K562 (cell line): ENCODE results near the gene ALDOC. TPM values are rescaled to one million over a fixed set of nuclear protein-coding genes. Genes with fewer than 3 reads are reported as not detected.

Experiments used
- BCL6 ChIP-seq: fragments of 250-450 bp; sonication (Bioruptor Pico); IDR thresholded peaks from 2 replicates; pipeline ENCODE4 v1.4.0; 2020
- CBFB ChIP-seq: sonication (generic); formaldehyde crosslinking; IDR thresholded peaks from 2 replicates; pipeline ENCODE4 v1.4.0; 2020; ENCODE audit warnings: mild to moderate bottlenecking, missing genetic modification reagents
- CBX1 ChIP-seq: sonication (generic); IDR thresholded peaks from 2 replicates; pipeline ENCODE4 v1.6.1; 2016; ENCODE audit warnings: antibody characterized with exemption, low read depth, mild to moderate bottlenecking
- ETV6 ChIP-seq, 3 experiments: fragments of 150-350 bp in 1 of 3; sonication (generic) in 1 of 3; formaldehyde crosslinking in 1 of 3; IDR thresholded peaks; 2 replicates each; pipeline versions ENCODE4 v1.6.1 to v1.8.0; 2014 to 2022; ENCODE audit warnings: borderline replicate concordance in 2 of 3, low read depth in 2 of 3, antibody characterized with exemption in 1 of 3, low read length in 1 of 3, mild to moderate bottlenecking in 1 of 3, missing genetic modification reagents in 1 of 3
- HCFC1 ChIP-seq: IDR thresholded peaks from 2 replicates; pipeline ENCODE4 v1.6.1; 2012; ENCODE audit warnings: low read depth, low read length, improper control_type of control experiment
- HEY1 ChIP-seq: fragments of 250-450 bp; sonication (Bioruptor Pico); IDR thresholded peaks from 2 replicates; pipeline ENCODE4 v1.5.0; 2020; ENCODE audit warnings: mild to moderate bottlenecking, moderate library complexity, borderline replicate concordance
- HSF4 ChIP-seq: fragments of 250-450 bp; sonication (Bioruptor Pico); IDR thresholded peaks from 2 replicates; pipeline ENCODE4 v2.1.2; 2022; ENCODE audit warnings: mild to moderate bottlenecking, moderate library complexity, borderline replicate concordance
- KDM5B ChIP-seq: fragments of 200-600 bp; sonication (generic); IDR thresholded peaks from 2 replicates; pipeline ENCODE4 v1.6.1; 2012; ENCODE audit warnings: low read depth, mild to moderate bottlenecking, moderate library complexity, low read length, control low read depth, inconsistent platforms; ENCODE audit not compliant: insufficient replicate concordance
- POLR2H ChIP-seq: IDR thresholded peaks from 2 replicates; pipeline ENCODE4 v1.6.1; 2016; ENCODE audit warnings: missing genetic modification characterization, low read depth, mild to moderate bottlenecking, control low read depth, missing compliant biosample characterization, moderate library complexity
- RBM14 ChIP-seq: fragments of 200-400 bp; formaldehyde crosslinking; IDR thresholded peaks from 2 replicates; pipeline ENCODE4 v1.6.1; 2018; ENCODE audit warnings: low read depth, mild to moderate bottlenecking, low read length, moderate library complexity, borderline replicate concordance; ENCODE audit not compliant: insufficient read depth
- TAL1 ChIP-seq: fragments of 450-650 bp; IDR thresholded peaks from 2 replicates; pipeline ENCODE4 v1.6.1; 2016; ENCODE audit warnings: mild to moderate bottlenecking
- ZBTB17 ChIP-seq: fragments of 450-650 bp; formaldehyde crosslinking; IDR thresholded peaks from 2 replicates; pipeline ENCODE4 v1.4.0; 2020; ENCODE audit warnings: mild to moderate bottlenecking
- ZFX ChIP-seq: sonication (generic); formaldehyde crosslinking; IDR thresholded peaks from 2 replicates; pipeline ENCODE4 v1.8.0; 2022; ENCODE audit warnings: mild to moderate bottlenecking, missing genetic modification reagents, moderate library complexity
- ZNF224 ChIP-seq: sonication (generic); formaldehyde crosslinking; IDR thresholded peaks from 2 replicates; pipeline ENCODE4 v1.8.0; 2022; ENCODE audit warnings: mild to moderate bottlenecking, missing genetic modification reagents
- ZNF274 ChIP-seq: IDR thresholded peaks from 2 replicates; pipeline ENCODE4 v1.6.1; 2011; ENCODE audit warnings: low read depth, mild to moderate bottlenecking, low read length, moderate library complexity, borderline replicate concordance
- ZNF347 ChIP-seq: fragments of 450-650 bp; formaldehyde crosslinking; IDR thresholded peaks from 2 replicates; pipeline ENCODE4 v1.4.0; 2020; ENCODE audit warnings: low read depth, mild to moderate bottlenecking, moderate library complexity
- ZNF717 ChIP-seq: fragments of 250-450 bp; sonication (Bioruptor Pico); IDR thresholded peaks from 2 replicates; pipeline ENCODE4 v1.5.0; 2021
- ZNF778 ChIP-seq: fragments of 450-650 bp; formaldehyde crosslinking; IDR thresholded peaks from 2 replicates; pipeline ENCODE4 v1.4.0; 2020; ENCODE audit warnings: mild to moderate bottlenecking, moderate library complexity
- polyA plus RNA-seq, 8 experiments: library from polyadenylated mRNA; depleted of rRNA in 4 of 8; stranded (reverse) in 5 of 8; unstranded in 3 of 8; fragments of >200 nt; fragmentation: Nextera tagmentation in 2 of 8; fragmentation: Illumina TruSeq in 1 of 8; extraction: Ambion mirVana in 2 of 8; extraction: Trizol in 1 of 8; gene quantifications; 2 replicates each; pipeline versions ENCODE4 v1.2.1 to v1.2.3, GENCODE V29; 2011 to 2014; ENCODE audit warnings: inconsistent platforms in 1 of 8, missing spikeins in 1 of 8
- total RNA-seq, 7 experiments: library from RNA; depleted of rRNA in 6 of 7; stranded (reverse); fragments of >200 nt in 6 of 7; fragmentation: Illumina TruSeq in 2 of 7; extraction: Trizol in 2 of 7; gene quantifications; 2 replicates each; pipeline versions ENCODE4 v1.2.1 to v1.2.3, GENCODE V29; 2011 to 2021; ENCODE audit warnings: low replicate concordance in 1 of 7
- TF ChIP-seq, protein P1 (sequence below): sonication (generic); formaldehyde crosslinking; IDR thresholded peaks from 2 replicates; pipeline ENCODE4 v1.8.1; 2023; ENCODE audit warnings: mild to moderate bottlenecking, missing genetic modification reagents
- TF ChIP-seq, protein P2 (sequence below): sonication (generic); formaldehyde crosslinking; IDR thresholded peaks from 2 replicates; pipeline ENCODE4 v1.8.1; 2022; ENCODE audit warnings: missing genetic modification reagents
- TF ChIP-seq, protein P3 (sequence below): fragments of 250-450 bp; sonication (Bioruptor Pico); IDR thresholded peaks from 2 replicates; pipeline ENCODE4 v1.8.0; 2022; ENCODE audit warnings: moderate library complexity, mild to moderate bottlenecking, inconsistent platforms
- TF ChIP-seq, protein P4 (sequence below): IDR thresholded peaks from 3 replicates; pipeline ENCODE4 v1.6.1; 2011; ENCODE audit warnings: borderline replicate concordance, mild to moderate bottlenecking; ENCODE audit not compliant: insufficient read length, insufficient read depth

ALDOC gene
- total and polyA plus RNA-seq, 9 of the 15 experiments (the other 6 are each of a cell fraction or from before 2014, with no cell fraction given), result 43.2 to 263 (median 99.2) TPM

DNA sequence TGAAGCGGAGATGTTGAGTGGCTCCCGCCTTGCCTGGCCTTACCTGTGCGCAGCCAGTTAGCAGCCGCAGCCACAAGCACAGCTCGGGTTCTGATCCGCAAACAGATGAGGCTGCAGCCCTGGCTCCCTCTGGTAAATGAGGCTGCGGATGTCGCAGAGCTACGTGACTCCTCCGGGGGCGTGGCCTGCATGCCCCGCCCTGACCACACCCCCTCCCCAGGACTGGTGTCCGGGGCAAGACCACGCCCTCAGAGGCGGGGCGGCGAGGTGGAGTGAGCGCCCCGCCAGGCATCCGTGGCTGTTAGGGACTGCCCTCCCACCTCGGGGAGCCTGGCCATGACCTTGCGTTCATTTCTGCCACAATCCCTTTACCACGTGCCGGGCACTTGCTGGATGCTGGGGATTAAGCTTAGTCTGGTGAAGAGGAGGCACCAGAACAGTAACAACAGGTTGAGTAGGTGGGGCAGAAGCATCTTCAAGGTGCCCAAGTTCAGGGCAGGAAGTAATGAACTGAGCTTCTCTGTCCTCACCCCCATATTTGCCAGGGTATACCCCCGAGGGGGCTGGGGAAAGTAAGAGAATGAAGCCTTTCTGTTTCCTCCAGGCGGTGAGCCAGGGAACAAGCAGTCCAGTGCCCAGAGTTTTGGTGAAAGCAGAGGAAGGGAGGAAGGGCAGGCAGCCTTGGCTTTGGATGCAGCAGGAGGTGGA, at the start of gene ALDOC (continued):
- TF ChIP-seq, protein P1, sequence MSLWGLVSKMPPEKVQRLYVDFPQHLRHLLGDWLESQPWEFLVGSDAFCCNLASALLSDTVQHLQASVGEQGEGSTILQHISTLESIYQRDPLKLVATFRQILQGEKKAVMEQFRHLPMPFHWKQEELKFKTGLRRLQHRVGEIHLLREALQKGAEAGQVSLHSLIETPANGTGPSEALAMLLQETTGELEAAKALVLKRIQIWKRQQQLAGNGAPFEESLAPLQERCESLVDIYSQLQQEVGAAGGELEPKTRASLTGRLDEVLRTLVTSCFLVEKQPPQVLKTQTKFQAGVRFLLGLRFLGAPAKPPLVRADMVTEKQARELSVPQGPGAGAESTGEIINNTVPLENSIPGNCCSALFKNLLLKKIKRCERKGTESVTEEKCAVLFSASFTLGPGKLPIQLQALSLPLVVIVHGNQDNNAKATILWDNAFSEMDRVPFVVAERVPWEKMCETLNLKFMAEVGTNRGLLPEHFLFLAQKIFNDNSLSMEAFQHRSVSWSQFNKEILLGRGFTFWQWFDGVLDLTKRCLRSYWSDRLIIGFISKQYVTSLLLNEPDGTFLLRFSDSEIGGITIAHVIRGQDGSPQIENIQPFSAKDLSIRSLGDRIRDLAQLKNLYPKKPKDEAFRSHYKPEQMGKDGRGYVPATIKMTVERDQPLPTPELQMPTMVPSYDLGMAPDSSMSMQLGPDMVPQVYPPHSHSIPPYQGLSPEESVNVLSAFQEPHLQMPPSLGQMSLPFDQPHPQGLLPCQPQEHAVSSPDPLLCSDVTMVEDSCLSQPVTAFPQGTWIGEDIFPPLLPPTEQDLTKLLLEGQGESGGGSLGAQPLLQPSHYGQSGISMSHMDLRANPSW (CRISPR knock-in tag), result no peak
- TF ChIP-seq ZNF274, result no peak
- no peak for TF ChIP-seq ETV6 (IDR thresholded peaks at IDR 0.05; ENCODE audit: borderline replicate concordance in 1 of 2, low read depth in 2 of 2, low read length in 1 of 2)
- no peak for TF ChIP-seq ETV6 (CRISPR knock-in tag; IDR thresholded peaks at IDR 0.05; ENCODE audit: borderline replicate concordance)
- no peak for TF ChIP-seq BCL6 (CRISPR knock-in tag)
- no peak for TF ChIP-seq ZNF717 (CRISPR knock-in tag)
- TF ChIP-seq, protein P2, sequence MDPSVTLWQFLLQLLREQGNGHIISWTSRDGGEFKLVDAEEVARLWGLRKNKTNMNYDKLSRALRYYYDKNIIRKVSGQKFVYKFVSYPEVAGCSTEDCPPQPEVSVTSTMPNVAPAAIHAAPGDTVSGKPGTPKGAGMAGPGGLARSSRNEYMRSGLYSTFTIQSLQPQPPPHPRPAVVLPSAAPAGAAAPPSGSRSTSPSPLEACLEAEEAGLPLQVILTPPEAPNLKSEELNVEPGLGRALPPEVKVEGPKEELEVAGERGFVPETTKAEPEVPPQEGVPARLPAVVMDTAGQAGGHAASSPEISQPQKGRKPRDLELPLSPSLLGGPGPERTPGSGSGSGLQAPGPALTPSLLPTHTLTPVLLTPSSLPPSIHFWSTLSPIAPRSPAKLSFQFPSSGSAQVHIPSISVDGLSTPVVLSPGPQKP (CRISPR knock-in tag), result no peak
- no peak for TF ChIP-seq ZNF778 (CRISPR knock-in tag)
- no peak for TF ChIP-seq CBFB
- TF ChIP-seq, protein P3, sequence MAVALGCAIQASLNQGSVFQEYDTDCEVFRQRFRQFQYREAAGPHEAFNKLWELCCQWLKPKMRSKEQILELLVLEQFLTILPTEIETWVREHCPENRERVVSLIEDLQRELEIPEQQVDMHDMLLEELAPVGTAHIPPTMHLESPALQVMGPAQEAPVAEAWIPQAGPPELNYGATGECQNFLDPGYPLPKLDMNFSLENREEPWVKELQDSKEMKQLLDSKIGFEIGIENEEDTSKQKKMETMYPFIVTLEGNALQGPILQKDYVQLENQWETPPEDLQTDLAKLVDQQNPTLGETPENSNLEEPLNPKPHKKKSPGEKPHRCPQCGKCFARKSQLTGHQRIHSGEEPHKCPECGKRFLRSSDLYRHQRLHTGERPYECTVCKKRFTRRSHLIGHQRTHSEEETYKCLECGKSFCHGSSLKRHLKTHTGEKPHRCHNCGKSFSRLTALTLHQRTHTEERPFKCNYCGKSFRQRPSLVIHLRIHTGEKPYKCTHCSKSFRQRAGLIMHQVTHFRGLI (CRISPR knock-in tag), result no peak
- TF ChIP-seq RBM14, result no peak
- TF ChIP-seq HCFC1, result no peak
- TF ChIP-seq CBX1, result no peak
- peak; percentile 19; the same call in 1 of the 2 replicates for TF ChIP-seq HSF4 (CRISPR knock-in tag)
- peak; percentile 90 for TF ChIP-seq KDM5B
- peak; percentile 33; the same call in 1 of the 2 replicates for TF ChIP-seq ZBTB17
- no peak for TF ChIP-seq ZNF224
- TF ChIP-seq ZFX (CRISPR knock-in tag), result no peak
- TF ChIP-seq POLR2H (tag), result peak; percentile 91
- TF ChIP-seq TAL1, result no peak
- TF ChIP-seq, protein P4, sequence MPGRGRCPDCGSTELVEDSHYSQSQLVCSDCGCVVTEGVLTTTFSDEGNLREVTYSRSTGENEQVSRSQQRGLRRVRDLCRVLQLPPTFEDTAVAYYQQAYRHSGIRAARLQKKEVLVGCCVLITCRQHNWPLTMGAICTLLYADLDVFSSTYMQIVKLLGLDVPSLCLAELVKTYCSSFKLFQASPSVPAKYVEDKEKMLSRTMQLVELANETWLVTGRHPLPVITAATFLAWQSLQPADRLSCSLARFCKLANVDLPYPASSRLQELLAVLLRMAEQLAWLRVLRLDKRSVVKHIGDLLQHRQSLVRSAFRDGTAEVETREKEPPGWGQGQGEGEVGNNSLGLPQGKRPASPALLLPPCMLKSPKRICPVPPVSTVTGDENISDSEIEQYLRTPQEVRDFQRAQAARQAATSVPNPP, result no peak
- TF ChIP-seq ZNF347 (CRISPR knock-in tag), result no peak
- no peak for TF ChIP-seq HEY1 (CRISPR knock-in tag)
